Gastrocnemius medialis (tissue), 4 donors: ENCODE data around the gene TSHZ3. TPM values are rescaled to one million over a fixed set of nuclear protein-coding genes. Genes with fewer than 3 reads are reported as not detected.

Experiments used
- ATAC-seq, 2 donors: fragments of 150-250 bp; one replicate each; pipeline ENCODE4 v1.9.1; 2016
- DNase-seq, 2 donors: peaks; one replicate each; pipeline ENCODE4 v3.0.0-alpha.2; 2019
- H3K27ac ChIP-seq, 4 donors: fragments of 200-600 bp; sonication (generic); 1 replicate in 1 of 4; 2 replicates in 3 of 4; pipeline ENCODE4 v1.5.1; 2016 to 2018; ENCODE audit warnings: mild to moderate bottlenecking in 2 of 4, moderate library complexity in 1 of 4
- H3K27me3 ChIP-seq, 3 donors: fragments of 200-600 bp; sonication (generic) in 2 of 3; 1 replicate in 1 of 3; 2 replicates in 2 of 3; pipeline versions ENCODE4 v1.5.1 to v1.6.0; 2016 to 2019; ENCODE audit warnings: mild to moderate bottlenecking in 1 of 3, moderate library complexity in 1 of 3
- H3K36me3 ChIP-seq, 2 donors: fragments of 200-600 bp; sonication (generic) in 1 of 2; one replicate each; pipeline ENCODE4 v1.5.1; 2017 to 2018
- H3K4me1 ChIP-seq, 2 donors: fragments of 200-600 bp; sonication (generic) in 1 of 2; one replicate each; pipeline ENCODE4 v1.5.1; 2016 to 2017; ENCODE audit warnings: mild to moderate bottlenecking in 2 of 2
- H3K4me3 ChIP-seq, 4 donors: fragments of 200-600 bp; sonication (generic) in 3 of 4; 1 replicate in 1 of 4; 2 replicates in 3 of 4; pipeline ENCODE4 v1.5.1; 2016 to 2019; ENCODE audit warnings: mild to moderate bottlenecking in 2 of 4
- H3K9me3 ChIP-seq, 3 donors: fragments of 200-600 bp; sonication (generic) in 2 of 3; 1 replicate in 1 of 3; 2 replicates in 2 of 3; pipeline ENCODE4 v1.5.1; 2016 to 2019
- POLR2A ChIP-seq, 2 donors: fragments of 450-650 bp; IDR thresholded peaks; one replicate each; pipeline ENCODE4 v1.6.1; 2017; ENCODE audit warnings: antibody characterized with exemption in 2 of 2, mild to moderate bottlenecking in 2 of 2, moderate library complexity in 2 of 2
- in situ Hi-C, 4 donors: fragments of 200-750 bp; cut with MboI; loops; one replicate each; pipeline versions ENCODE4 v1.15.0 to v1.8.0; 2017; ENCODE audit warnings: low sequenced_read_pairs in 4 of 4
- intact Hi-C: fragments of 100-400 bp; cut with DNase I; formaldehyde crosslinking; loops from one replicate; pipeline ENCODE4 v1.15.1; 2023; ENCODE audit warnings: low total_unique reads
- total RNA-seq, 4 donors: library from RNA; depleted of rRNA; stranded (reverse); fragments of >200 nt; gene quantifications; one replicate each; pipeline versions ENCODE4 v1.1.0 to v1.2.3, GENCODE V29; 2016
- TF ChIP-seq, protein P1 (sequence below), 5 experiments: fragments of 450-650 bp in 3 of 5; fragments of 200-600 bp in 2 of 5; sonication (generic) in 2 of 5; IDR thresholded peaks in 4 of 5; conservative IDR thresholded peaks in 1 of 5; 1 replicate in 4 of 5; 2 replicates in 1 of 5; pipeline ENCODE4 v1.5.1; 2016 to 2019; ENCODE audit warnings: antibody characterized with exemption in 5 of 5, mild to moderate bottlenecking in 3 of 5, moderate library complexity in 3 of 5

Gene TSHZ3
- total RNA-seq, 4 donors from 2014 or later, result 1.6 to 2.3 (median 1.9) TPM

DNA sequence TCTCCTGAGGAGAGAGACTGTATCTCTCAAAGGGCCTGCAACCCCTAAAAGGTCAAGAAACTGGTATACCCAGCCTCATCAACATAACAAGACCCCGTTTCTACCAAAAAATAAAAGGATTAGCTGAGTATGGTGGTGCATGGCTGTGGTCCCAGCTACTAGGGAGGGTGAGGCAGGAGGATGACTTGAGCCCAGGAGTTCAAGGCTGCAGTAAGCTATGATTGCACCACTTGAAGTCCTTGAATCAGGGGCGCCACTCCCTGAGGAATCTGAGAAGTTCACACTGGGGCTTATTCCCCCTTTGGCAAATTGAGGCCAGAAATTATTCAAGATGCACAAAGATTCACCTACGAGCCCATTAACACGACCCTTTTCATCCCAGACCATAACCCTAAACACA is 83.0 kb downstream of the TSHZ3 start:
- intact Hi-C loops (no loop called here), in situ Hi-C loops (no loop called here)
- H3K27me3 ChIP-seq, result peaks cover 0 to 18% (median 6%) of the 10 kb centered on the region in 3 donors
- TF ChIP-seq, protein P1, sequence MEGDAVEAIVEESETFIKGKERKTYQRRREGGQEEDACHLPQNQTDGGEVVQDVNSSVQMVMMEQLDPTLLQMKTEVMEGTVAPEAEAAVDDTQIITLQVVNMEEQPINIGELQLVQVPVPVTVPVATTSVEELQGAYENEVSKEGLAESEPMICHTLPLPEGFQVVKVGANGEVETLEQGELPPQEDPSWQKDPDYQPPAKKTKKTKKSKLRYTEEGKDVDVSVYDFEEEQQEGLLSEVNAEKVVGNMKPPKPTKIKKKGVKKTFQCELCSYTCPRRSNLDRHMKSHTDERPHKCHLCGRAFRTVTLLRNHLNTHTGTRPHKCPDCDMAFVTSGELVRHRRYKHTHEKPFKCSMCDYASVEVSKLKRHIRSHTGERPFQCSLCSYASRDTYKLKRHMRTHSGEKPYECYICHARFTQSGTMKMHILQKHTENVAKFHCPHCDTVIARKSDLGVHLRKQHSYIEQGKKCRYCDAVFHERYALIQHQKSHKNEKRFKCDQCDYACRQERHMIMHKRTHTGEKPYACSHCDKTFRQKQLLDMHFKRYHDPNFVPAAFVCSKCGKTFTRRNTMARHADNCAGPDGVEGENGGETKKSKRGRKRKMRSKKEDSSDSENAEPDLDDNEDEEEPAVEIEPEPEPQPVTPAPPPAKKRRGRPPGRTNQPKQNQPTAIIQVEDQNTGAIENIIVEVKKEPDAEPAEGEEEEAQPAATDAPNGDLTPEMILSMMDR (IDR thresholded peaks at IDR 0.05 in 4 of 5, conservative IDR thresholded peaks at IDR 0.05 in 1 of 5), result no peak
- TF ChIP-seq POLR2A (IDR thresholded peaks at IDR 0.05), result no peak
- peaks cover 0 to 9% of the 10 kb centered on the region in 2 donors for H3K4me1 ChIP-seq
- ATAC-seq (no peak), DNase-seq (no peak)
- H3K27ac ChIP-seq, result no peak overlapping the region
- H3K36me3 ChIP-seq, result no peaks in the 10 kb centered on the region
- H3K9me3 ChIP-seq, result no peaks in the 10 kb centered on the region
- H3K4me3 ChIP-seq, result no peak overlapping the region

DNA sequence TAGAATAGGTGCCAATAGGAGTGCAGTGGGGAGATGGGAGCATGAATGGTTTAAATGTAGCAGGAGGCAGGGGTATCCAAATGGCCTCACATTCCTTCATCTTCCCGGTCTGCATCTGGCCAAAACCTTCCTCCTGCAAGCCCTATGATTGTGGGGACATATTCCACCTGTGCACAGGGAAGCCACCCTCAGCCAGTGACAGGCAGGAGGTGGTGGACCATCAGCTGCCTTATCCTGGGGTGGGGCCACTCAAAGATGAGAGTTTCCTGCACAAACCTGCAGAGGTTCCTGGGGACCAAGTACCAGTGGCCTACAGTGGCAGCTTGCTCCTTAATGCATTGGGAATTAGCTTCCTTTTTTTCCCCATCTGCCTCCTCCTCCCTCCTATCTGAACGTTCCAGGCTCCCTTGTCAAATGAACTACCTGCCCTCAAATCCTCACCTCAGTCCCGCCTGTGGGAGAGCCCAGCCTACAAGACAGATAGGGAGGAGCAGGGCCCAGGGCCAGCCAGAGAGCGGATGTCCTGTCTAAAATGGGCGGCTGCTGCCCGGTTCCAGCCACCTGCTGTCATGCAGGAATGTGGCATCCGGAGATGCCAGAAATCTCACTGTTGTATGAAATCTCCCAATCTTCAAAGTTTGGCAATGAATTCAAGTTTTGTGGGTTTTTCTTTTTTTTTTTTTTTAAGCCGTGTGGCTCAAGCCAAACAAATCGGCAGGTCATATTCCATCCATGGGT is 85.0 kb downstream of the TSHZ3 start:
- no peak for DNase-seq
- Histone ChIP-seq H3K36me3 (no peaks in the 10 kb centered on the region), H3K4me1 (peaks cover 0 to 13% of the 10 kb centered on the region in 2 donors), H3K4me3 (no peak overlapping the region), H3K9me3 (no peaks in the 10 kb centered on the region), H3K27me3 (peaks cover 0 to 24% (median 6%) of the 10 kb centered on the region in 3 donors), H3K27ac (no peak overlapping the region)
- in situ Hi-C loops, result no loop called here
- no peak for TF ChIP-seq POLR2A (IDR thresholded peaks at IDR 0.05)
- TF ChIP-seq, protein P1 (IDR thresholded peaks at IDR 0.05 in 4 of 5, conservative IDR thresholded peaks at IDR 0.05 in 1 of 5), result no peak
- intact Hi-C loops, result no loop called here
- no peak for ATAC-seq

DNA sequence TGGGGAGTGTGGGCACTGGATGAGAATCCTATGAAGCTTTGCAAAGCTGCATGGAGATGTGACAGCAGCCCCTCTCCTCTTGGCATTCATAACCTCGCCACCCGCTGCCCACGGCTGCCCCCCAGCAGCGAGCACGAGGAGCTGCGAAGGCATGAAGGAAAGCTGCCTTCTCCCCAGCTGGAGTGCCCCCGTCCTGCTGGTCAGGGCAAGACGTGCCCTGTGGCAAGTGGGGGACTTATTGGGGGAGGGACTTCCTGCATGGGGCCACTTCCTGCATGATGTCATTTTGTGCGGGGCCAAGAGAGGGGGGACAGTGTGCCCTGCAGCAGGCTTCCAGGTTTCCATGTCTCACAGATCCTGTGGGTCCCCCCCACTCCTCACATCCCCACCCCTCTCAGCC is 85.9 kb downstream of the TSHZ3 start:
- Histone ChIP-seq H3K36me3 (no peaks in the 10 kb centered on the region), H3K27me3 (peaks cover 0 to 24% (median 6%) of the 10 kb centered on the region in 3 donors), H3K9me3 (no peaks in the 10 kb centered on the region), H3K4me3 (no peak overlapping the region), H3K4me1 (peaks cover 0 to 13% of the 10 kb centered on the region in 2 donors), H3K27ac (no peak overlapping the region)
- ATAC-seq (no peak), DNase-seq (no peak)
- in situ Hi-C loops, result no loop called here
- intact Hi-C loops, result no loop called here
- TF ChIP-seq, protein P1 (IDR thresholded peaks at IDR 0.05 in 4 of 5, conservative IDR thresholded peaks at IDR 0.05 in 1 of 5), result no peak
- no peak for TF ChIP-seq POLR2A (IDR thresholded peaks at IDR 0.05)

DNA sequence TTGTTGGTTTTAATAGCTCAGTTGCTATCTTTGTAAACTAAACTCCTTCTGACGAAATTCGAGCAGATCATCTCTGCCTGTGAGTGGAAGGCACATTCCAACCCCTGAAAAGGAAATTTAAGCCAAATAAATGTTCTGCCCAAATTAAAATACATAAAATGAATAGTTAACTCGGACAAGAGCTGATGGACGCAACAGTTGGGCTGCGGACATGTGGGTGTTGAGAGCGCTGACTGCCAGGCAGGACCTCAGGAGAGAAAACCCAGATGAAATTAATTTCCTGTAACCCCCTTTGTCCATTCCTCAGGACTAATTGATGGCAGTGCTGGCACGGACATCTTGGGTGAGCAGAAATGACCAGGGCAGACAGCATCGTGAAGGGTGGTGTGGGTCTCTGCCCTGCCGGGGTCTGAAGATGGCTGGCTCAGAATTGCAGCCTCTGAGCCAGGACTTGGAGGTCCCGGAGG is 86.5 kb downstream of the TSHZ3 start:
- Histone ChIP-seq H3K27ac (no peak overlapping the region), H3K9me3 (no peaks in the 10 kb centered on the region), H3K27me3 (peaks cover 0 to 29% (median 6%) of the 10 kb centered on the region in 3 donors), H3K36me3 (no peaks in the 10 kb centered on the region), H3K4me3 (no peak overlapping the region), H3K4me1 (peaks cover 0 to 13% of the 10 kb centered on the region in 2 donors)
- intact Hi-C loops (no loop called here), in situ Hi-C loops (no loop called here)
- TF ChIP-seq, protein P1 (IDR thresholded peaks at IDR 0.05 in 4 of 5, conservative IDR thresholded peaks at IDR 0.05 in 1 of 5), result no peak
- no peak for TF ChIP-seq POLR2A (IDR thresholded peaks at IDR 0.05)
- DNase-seq (no peak), ATAC-seq (no peak)
